SK-N-MC (cell line): ENCODE data around the gene MREG.

Experiments
- EZH2 ChIP-seq: fragments of 200-600 bp; sonication (generic); IDR thresholded peaks from one replicate; pipeline ENCODE4 v1.6.1; 2017; ENCODE audit warnings: antibody characterized with exemption
- POLR2AphosphoS5 ChIP-seq: IDR thresholded peaks from 2 replicates; pipeline ENCODE4 v1.6.1; 2012; ENCODE audit warnings: mild to moderate bottlenecking, low read depth, low read length, borderline replicate concordance

DNA sequence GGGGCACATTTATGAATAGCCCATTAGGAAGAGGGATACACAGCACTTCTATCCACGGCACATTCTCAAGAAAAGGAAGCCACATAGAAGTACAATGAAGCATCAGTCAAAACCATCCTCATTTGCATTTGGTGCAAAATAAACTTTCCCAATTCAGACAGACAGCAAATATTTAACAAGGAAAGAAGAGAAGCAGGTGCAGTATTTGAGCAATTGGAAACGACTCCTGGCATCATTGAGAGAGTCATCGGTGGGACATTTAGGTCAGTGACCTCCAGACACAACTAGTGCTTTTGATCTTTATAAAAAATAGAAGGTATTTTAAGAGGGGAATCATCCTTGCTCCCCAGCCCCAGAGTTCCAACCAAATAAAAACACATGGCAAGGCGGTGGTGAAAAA is 118.0 kb downstream of the MREG start:
- TF ChIP-seq EZH2 (no peak), POLR2AphosphoS5 (no peak)
